Measurements from ENCODE around the gene PSENEN.
"Not testable (repeated sequence)": the region's sequence is repeated elsewhere in the genome, so short reads cannot be mapped to it uniquely, and the experiment has no call there.

The PSENEN gene

GRCh38 chr19:35753634-35754369 lies 8.4 kb downstream of the PSENEN start:
- no peak for DNase-seq

GRCh38 chr19:35754370-35755130 lies 9.1 kb downstream of the PSENEN start:
- no peak for DNase-seq

- no peak for DNase-seq
Observed at GRCh38 chr19:35755131-35755549, 9.7 kb downstream of the PSENEN start.

- DNase-seq = peak; percentile 49
Observed at GRCh38 chr19:35755550-35756376, 10.3 kb downstream of the PSENEN start.

GRCh38 chr19:35756377-35757230 lies 11.2 kb downstream of the PSENEN start, which contains the start of gene HSPB6:
TSS of gene HSPB6 (minus strand) at chr19:35757029. CDS start at chr19:35757008, 21 bp downstream.
- peak; percentile 71 for DNase-seq

GRCh38 chr19:35757231-35757748 lies 11.8 kb downstream of the PSENEN start:
- DNase-seq = peak; percentile 86

- peak; percentile 100 for DNase-seq
Observed at GRCh38 chr19:35757749-35758608, 12.5 kb downstream of the PSENEN start, which contains the start of gene PROSER3. TSS of gene PROSER3 (plus strand) at chr19:35758176. CDS start at chr19:35758216, 40 bp downstream.

- no peak for DNase-seq
Observed at GRCh38 chr19:35759697-35760096, 14.2 kb downstream of the PSENEN start.

GRCh38 chr19:35760711-35761349 lies 15.4 kb downstream of the PSENEN start:
- no peak for DNase-seq

GRCh38 chr19:35764432-35765315 lies 19.2 kb downstream of the PSENEN start:
- DNase-seq = no peak

GRCh38 chr19:35766571-35767104 lies 21.2 kb downstream of the PSENEN start:
- DNase-seq = no peak

- DNase-seq = peak; percentile 75
Observed at GRCh38 chr19:35767288-35768081, 22.0 kb downstream of the PSENEN start.

- DNase-seq = no peak
Observed at GRCh38 chr19:35768082-35768421, 22.6 kb downstream of the PSENEN start.

GRCh38 chr19:35772362-35772761 lies 26.9 kb downstream of the PSENEN start:
- not testable (repeated sequence) for DNase-seq

GRCh38 chr19:35773020-35773806 lies 27.8 kb downstream of the PSENEN start:
- DNase-seq = no peak

GRCh38 chr19:35774274-35775045 lies 29.0 kb downstream of the PSENEN start:
- DNase-seq = no peak

- DNase-seq = no peak
Observed at GRCh38 chr19:35775046-35775297, 29.5 kb downstream of the PSENEN start.

All from eye (tissue), 1 donor.